Nephron (organoid): ENCODE results near the gene LRG1.

Experiments used
- H3K27ac Mint-ChIP-seq, 3 experiments: 2 replicates each; pipeline ENCODE4 v1.8.0; 2020; ENCODE audit warnings: mixed read lengths in 3 of 3, mild to moderate bottlenecking in 2 of 3, moderate library complexity in 1 of 3
- H3K27me3 Mint-ChIP-seq: 2 replicates; pipeline ENCODE4 v1.8.0; 2021; ENCODE audit warnings: low read depth, mild to moderate bottlenecking, moderate library complexity, mixed read lengths
- H3K36me3 Mint-ChIP-seq: 2 replicates; pipeline ENCODE4 v1.8.0; 2020; ENCODE audit warnings: low read depth, mixed read lengths
- H3K4me1 Mint-ChIP-seq: 2 replicates; pipeline ENCODE4 v1.8.0; 2020; ENCODE audit warnings: mixed read lengths
- H3K4me3 Mint-ChIP-seq, 3 experiments: 2 replicates each; pipeline ENCODE4 v1.8.0; 2020; ENCODE audit warnings: mild to moderate bottlenecking in 3 of 3, mixed read lengths in 3 of 3, moderate library complexity in 2 of 3
- H3K9me3 Mint-ChIP-seq: 2 replicates; pipeline ENCODE4 v1.8.0; 2020; ENCODE audit warnings: mixed read lengths
- TF ChIP-seq, protein P1 (sequence below), 3 experiments: fragments of 200-600 bp; sonication (generic); IDR thresholded peaks; one replicate each; pipeline ENCODE4 v1.5.0; 2021; ENCODE audit warnings: antibody characterized with exemption in 3 of 3; ENCODE audit not compliant: unreplicated experiment in 3 of 3

Gene LRG1

DNA sequence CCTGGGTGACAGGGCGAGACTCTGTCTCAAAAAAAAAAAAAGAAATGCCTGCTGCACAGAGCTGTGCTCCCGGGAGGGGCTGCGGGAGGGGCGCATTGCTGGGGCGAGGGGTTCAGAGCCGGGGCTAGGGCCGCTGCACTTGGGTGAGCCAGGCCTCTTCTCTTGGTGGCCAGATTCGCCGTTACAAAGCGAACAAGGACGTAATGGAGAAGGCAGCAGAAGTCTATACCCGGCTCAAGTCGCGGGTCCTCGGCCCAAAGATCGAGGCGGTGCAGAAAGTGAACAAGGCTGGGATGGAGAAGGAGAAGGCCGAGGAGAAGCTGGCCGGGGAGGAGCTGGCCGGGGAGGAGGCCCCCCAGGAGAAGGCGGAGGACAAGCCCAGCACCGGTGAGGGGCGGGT lies 40.5 kb downstream of the LRG1 start:
- H3K36me3 Mint-ChIP-seq: peaks cover 15% of the 10 kb centered on the region
- no peak overlapping the region for H3K4me3 Mint-ChIP-seq
- H3K9me3 Mint-ChIP-seq: no peaks in the 10 kb centered on the region
- no peaks in the 10 kb centered on the region for H3K27me3 Mint-ChIP-seq
- H3K4me1 Mint-ChIP-seq: no peaks in the 10 kb centered on the region
- TF ChIP-seq, protein P1, sequence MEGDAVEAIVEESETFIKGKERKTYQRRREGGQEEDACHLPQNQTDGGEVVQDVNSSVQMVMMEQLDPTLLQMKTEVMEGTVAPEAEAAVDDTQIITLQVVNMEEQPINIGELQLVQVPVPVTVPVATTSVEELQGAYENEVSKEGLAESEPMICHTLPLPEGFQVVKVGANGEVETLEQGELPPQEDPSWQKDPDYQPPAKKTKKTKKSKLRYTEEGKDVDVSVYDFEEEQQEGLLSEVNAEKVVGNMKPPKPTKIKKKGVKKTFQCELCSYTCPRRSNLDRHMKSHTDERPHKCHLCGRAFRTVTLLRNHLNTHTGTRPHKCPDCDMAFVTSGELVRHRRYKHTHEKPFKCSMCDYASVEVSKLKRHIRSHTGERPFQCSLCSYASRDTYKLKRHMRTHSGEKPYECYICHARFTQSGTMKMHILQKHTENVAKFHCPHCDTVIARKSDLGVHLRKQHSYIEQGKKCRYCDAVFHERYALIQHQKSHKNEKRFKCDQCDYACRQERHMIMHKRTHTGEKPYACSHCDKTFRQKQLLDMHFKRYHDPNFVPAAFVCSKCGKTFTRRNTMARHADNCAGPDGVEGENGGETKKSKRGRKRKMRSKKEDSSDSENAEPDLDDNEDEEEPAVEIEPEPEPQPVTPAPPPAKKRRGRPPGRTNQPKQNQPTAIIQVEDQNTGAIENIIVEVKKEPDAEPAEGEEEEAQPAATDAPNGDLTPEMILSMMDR (IDR thresholded peaks at IDR 0.05; ENCODE audit: unreplicated experiment in 3 of 3): no peak
- H3K27ac Mint-ChIP-seq: no peak overlapping the region

DNA sequence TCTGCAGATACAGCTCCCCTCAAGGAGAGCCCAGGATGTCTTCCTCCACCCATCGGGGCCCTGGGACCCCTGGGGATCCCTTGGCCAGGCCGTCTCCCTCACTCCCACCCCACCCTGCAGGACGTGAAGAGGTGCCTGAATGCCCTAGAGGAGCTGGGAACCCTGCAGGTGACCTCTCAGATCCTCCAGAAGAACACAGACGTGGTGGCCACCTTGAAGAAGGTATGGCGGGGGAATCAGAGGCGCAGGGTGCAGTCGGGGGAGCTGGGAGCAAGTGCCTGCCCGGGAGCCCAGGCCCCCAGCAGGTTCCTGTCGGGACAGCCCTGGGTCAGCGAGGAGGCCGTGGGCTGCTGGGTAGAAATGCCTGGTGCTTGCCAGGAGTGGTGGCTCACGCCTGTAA lies 41.1 kb downstream of the LRG1 start:
- Mint-ChIP-seq H3K36me3 (peaks cover 15% of the 10 kb centered on the region), H3K27me3 (no peaks in the 10 kb centered on the region), H3K9me3 (no peaks in the 10 kb centered on the region), H3K27ac (no peak overlapping the region), H3K4me1 (no peaks in the 10 kb centered on the region), H3K4me3 (no peak overlapping the region)
- TF ChIP-seq, protein P1 (IDR thresholded peaks at IDR 0.05; ENCODE audit: unreplicated experiment in 3 of 3): no peak

DNA sequence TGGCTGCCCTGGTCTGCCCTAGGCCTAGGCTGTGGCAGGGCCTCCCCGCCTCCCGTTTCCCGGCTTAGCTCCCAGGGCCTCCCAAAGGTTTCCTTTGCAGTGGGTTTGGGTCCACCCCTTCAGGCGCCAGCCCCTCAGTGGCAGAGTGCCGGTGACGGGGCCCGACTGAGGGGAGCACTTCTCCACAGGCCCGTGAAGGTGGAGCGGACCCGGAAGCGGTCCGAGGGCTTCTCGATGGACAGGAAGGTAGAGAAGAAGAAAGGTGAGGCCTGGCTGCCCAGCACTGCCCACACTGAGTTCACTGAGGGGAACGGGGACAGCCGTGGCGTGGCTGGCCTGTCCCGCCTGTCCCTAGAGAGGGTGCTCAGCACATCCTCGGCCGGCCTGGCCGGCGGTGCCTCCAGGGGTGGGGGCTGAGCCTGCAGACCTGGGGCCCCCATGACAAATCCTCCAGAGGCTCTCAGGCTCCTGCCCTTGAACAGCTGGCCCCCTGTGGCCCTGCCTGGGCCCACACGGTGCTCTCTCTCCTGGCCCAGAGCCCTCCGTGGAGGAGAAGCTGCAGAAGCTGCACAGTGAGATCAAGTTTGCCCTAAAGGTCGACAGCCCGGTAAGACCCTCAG lies 42.0 kb downstream of the LRG1 start:
- peaks cover 15% of the 10 kb centered on the region for H3K36me3 Mint-ChIP-seq
- no peak overlapping the region for H3K4me3 Mint-ChIP-seq
- no peaks in the 10 kb centered on the region for H3K4me1 Mint-ChIP-seq
- H3K27ac Mint-ChIP-seq: no peak overlapping the region
- H3K27me3 Mint-ChIP-seq: no peaks in the 10 kb centered on the region
- H3K9me3 Mint-ChIP-seq: no peaks in the 10 kb centered on the region
- TF ChIP-seq, protein P1 (IDR thresholded peaks at IDR 0.05; ENCODE audit: unreplicated experiment in 3 of 3): no peak

DNA sequence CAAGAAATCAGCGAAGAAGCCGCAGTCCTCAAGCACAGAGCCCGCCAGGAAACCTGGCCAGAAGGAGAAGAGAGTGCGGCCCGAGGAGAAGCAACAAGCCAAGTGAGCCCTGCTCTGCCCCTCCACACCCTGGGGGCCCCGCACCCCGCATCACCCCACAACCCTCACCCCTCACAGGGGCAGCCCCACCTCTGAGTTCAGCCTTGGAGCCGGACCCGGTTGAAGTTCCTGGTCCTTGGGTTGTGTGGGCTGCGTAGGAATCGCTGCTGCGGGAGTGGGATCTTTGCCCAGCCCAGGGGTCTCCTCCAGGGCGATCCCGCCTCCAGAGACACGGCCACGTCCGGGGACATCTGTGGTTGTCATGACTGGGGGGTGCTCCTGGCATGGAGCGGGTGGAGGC lies 43.5 kb downstream of the LRG1 start:
- Mint-ChIP-seq H3K27me3 (no peaks in the 10 kb centered on the region), H3K4me1 (no peaks in the 10 kb centered on the region), H3K9me3 (no peaks in the 10 kb centered on the region), H3K4me3 (no peak overlapping the region), H3K36me3 (peaks cover 15% of the 10 kb centered on the region), H3K27ac (no peak overlapping the region)
- TF ChIP-seq, protein P1 (IDR thresholded peaks at IDR 0.05; ENCODE audit: unreplicated experiment in 3 of 3): no peak

DNA sequence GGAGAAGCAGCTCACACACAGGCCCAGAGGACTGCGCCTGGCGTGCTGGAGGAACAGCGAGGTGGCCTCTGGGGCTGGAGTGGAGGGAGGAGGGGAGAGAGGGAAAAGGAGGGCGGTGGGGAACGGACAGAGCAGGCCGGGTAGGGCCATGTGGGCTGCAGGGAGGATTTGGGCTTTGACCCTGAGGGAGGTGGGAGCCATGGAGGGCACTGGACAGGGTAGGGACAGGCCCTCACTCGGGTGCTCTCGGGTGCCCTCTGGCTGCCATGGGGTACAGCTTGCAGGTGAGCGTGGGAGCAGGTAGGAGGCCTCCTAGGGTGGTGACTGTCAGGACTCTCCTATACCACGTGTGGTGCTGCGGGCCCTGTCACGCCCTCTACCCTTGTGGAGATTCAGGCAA lies 44.4 kb downstream of the LRG1 start:
- no peaks in the 10 kb centered on the region for H3K9me3 Mint-ChIP-seq

DNA sequence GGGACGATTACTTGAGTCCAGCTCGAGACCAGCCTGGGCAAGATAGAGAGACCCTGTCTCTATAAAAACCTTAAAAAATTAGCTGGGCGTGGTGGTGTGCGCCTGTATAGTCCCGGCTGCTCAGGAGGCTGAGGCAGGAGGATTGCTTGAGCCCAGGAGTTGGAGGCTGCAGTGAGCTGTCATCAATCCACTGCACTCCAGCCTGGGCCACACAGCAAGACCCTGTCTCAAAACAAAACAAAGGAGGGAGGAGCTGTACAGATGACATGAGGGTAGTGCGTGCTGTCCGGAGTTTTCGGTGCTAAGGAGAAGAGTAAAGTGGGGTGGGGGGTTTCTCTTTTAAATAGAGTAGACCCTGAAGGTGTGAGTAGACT lies 45.2 kb downstream of the LRG1 start:
- Mint-ChIP-seq H3K4me1 (no peaks in the 10 kb centered on the region), H3K9me3 (no peaks in the 10 kb centered on the region), H3K27ac (no peak overlapping the region), H3K27me3 (no peaks in the 10 kb centered on the region), H3K36me3 (peaks cover 24% of the 10 kb centered on the region), H3K4me3 (no peak overlapping the region)
- TF ChIP-seq, protein P1 (IDR thresholded peaks at IDR 0.05; ENCODE audit: unreplicated experiment in 3 of 3): no peak

More for the DNA sequence above, 44.4 kb downstream of the LRG1 start:
- Mint-ChIP-seq H3K4me1 (no peaks in the 10 kb centered on the region), H3K27me3 (no peaks in the 10 kb centered on the region), H3K36me3 (peaks cover 16% of the 10 kb centered on the region), H3K27ac (no peak overlapping the region), H3K4me3 (no peak overlapping the region)
- TF ChIP-seq, protein P1 (IDR thresholded peaks at IDR 0.05; ENCODE audit: unreplicated experiment in 3 of 3): no peak
